GM23338 (cell line): ENCODE data around the gene C15orf62. TPM values are rescaled to one million over a fixed set of nuclear protein-coding genes. Genes with fewer than 3 reads are reported as not detected.

ENCODE experiments used
- ATAC-seq: fragments of 200-7000 bp; cut with Tn5 transposase; 3 replicates; pipeline ENCODE4 v1.9.1; 2020
- DNase-seq: peaks from one replicate; pipeline ENCODE4 v3.0.0-alpha.2; 2015; ENCODE audit warnings: low spot score
- H2AFZ ChIP-seq: fragments of 200-600 bp; sonication (generic); 2 replicates; pipeline ENCODE4 v1.8.0; 2016; ENCODE audit warnings: antibody characterized with exemption, mild to moderate bottlenecking, moderate library complexity
- H3F3A ChIP-seq: fragments of 200-600 bp; sonication (generic); replicated peaks from 2 replicates; pipeline ENCODE4 v1.8.0; 2017; ENCODE audit warnings: antibody characterized with exemption, mixed run types, low read depth
- H3K27ac ChIP-seq: fragments of 200-600 bp; sonication (generic); 2 replicates; pipeline ENCODE4 v1.6.1; 2016; ENCODE audit warnings: low read depth
- H3K27me3 ChIP-seq: fragments of 200-600 bp; sonication (generic); 2 replicates; pipeline ENCODE4 v1.8.0; 2016; ENCODE audit warnings: mild to moderate bottlenecking, mixed run types, moderate library complexity; ENCODE audit not compliant: insufficient read depth
- H3K36me3 ChIP-seq: fragments of 200-600 bp; sonication (generic); 2 replicates; pipeline ENCODE4 v1.8.0; 2016; ENCODE audit warnings: mild to moderate bottlenecking; ENCODE audit not compliant: insufficient read depth
- H3K4me1 ChIP-seq: fragments of 200-600 bp; sonication (generic); 2 replicates; pipeline ENCODE4 v1.8.0; 2016; ENCODE audit warnings: mild to moderate bottlenecking, moderate library complexity; ENCODE audit not compliant: insufficient read depth
- H3K4me2 ChIP-seq: fragments of 200-600 bp; sonication (generic); 2 replicates; pipeline ENCODE4 v1.7.1; 2017; ENCODE audit warnings: mixed run types
- H3K4me3 ChIP-seq: fragments of 200-600 bp; sonication (generic); 2 replicates; pipeline ENCODE4 v1.6.1; 2016; ENCODE audit warnings: mixed run types
- H3K79me2 ChIP-seq: fragments of 200-600 bp; sonication (generic); replicated peaks from 2 replicates; pipeline ENCODE4 v1.8.0; 2017; ENCODE audit warnings: mild to moderate bottlenecking; ENCODE audit not compliant: insufficient read depth
- H3K9me2 ChIP-seq: fragments of 200-600 bp; sonication (generic); 2 replicates; pipeline ENCODE4 v1.8.0; 2017; ENCODE audit not compliant: insufficient read depth
- H4K20me1 ChIP-seq: fragments of 200-600 bp; sonication (generic); replicated peaks from 2 replicates; pipeline ENCODE4 v1.8.0; 2017; ENCODE audit warnings: mild to moderate bottlenecking; ENCODE audit not compliant: insufficient read depth
- H3K27ac Mint-ChIP-seq: 2 replicates; pipeline ENCODE4 v1.8.0; 2020; ENCODE audit warnings: inconsistent platforms, mild to moderate bottlenecking, moderate library complexity, mixed read lengths
- H3K27me3 Mint-ChIP-seq: 3 replicates; pipeline ENCODE4 v1.8.0; 2022; ENCODE audit warnings: low read depth, mild to moderate bottlenecking, moderate library complexity, mixed read lengths, inconsistent platforms; ENCODE audit not compliant: insufficient read depth, poor library complexity
- H3K36me3 Mint-ChIP-seq: 3 replicates; pipeline ENCODE4 v1.8.0; 2021; ENCODE audit warnings: low read depth, mild to moderate bottlenecking, inconsistent platforms, moderate library complexity, mixed read lengths
- H3K4me1 Mint-ChIP-seq: 3 replicates; pipeline ENCODE4 v1.8.0; 2020; ENCODE audit warnings: mild to moderate bottlenecking, inconsistent platforms, mixed read lengths
- H3K4me3 Mint-ChIP-seq: 3 replicates; pipeline ENCODE4 v1.8.0; 2021; ENCODE audit warnings: moderate library complexity, mild to moderate bottlenecking, inconsistent platforms, mixed read lengths
- H3K9me3 Mint-ChIP-seq: 3 replicates; pipeline ENCODE4 v1.8.0; 2020; ENCODE audit warnings: moderate library complexity, mild to moderate bottlenecking, inconsistent platforms, mixed read lengths
- CREB1 ChIP-seq: fragments of 250-450 bp; sonication (Bioruptor Pico); IDR thresholded peaks from 2 replicates; pipeline ENCODE4 v1.5.0; 2020; ENCODE audit warnings: low read depth, mild to moderate bottlenecking, moderate library complexity
- EZH2 ChIP-seq: fragments of 200-600 bp; sonication (generic); IDR thresholded peaks from one replicate; pipeline ENCODE4 v1.8.0; 2017; ENCODE audit warnings: antibody characterized with exemption, mild to moderate bottlenecking, low read depth; ENCODE audit not compliant: unreplicated experiment
- EZH2phosphoT487 ChIP-seq: fragments of 200-600 bp; sonication (generic); IDR thresholded peaks from one replicate; pipeline ENCODE4 v1.8.1; 2018; ENCODE audit warnings: antibody characterized with exemption; ENCODE audit not compliant: unreplicated experiment
- JUNB ChIP-seq: IDR thresholded peaks from one replicate; pipeline ENCODE4 v1.6.1; 2016; ENCODE audit warnings: antibody characterized with exemption; ENCODE audit not compliant: unreplicated experiment
- POLR2AphosphoS5 ChIP-seq: IDR thresholded peaks from 2 replicates; pipeline ENCODE4 v1.6.1; 2016; ENCODE audit warnings: antibody characterized with exemption, low read depth
- STAT1 ChIP-seq: IDR thresholded peaks from one replicate; pipeline ENCODE4 v1.6.1; 2016; ENCODE audit warnings: antibody characterized with exemption; ENCODE audit not compliant: unreplicated experiment
- polyA plus RNA-seq: library from polyadenylated mRNA; unstranded; fragments of >200 nt; fragmentation: Nextera tagmentation; extraction: Ambion mirVana; gene quantifications from 2 replicates; pipeline ENCODE4 v1.2.1, GENCODE V29; 2016
- total RNA-seq: library from RNA; depleted of rRNA; stranded (reverse); fragments of >200 nt; shearing (Covaris generic); gene quantifications from 2 replicates; pipeline ENCODE4 v1.2.3, GENCODE V29; 2014
- TF ChIP-seq, protein P1 (sequence below), 2 experiments: fragments of 200-600 bp in 1 of 2; sonication (generic) in 1 of 2; conservative IDR thresholded peaks; 2 replicates each; pipeline versions ENCODE4 v1.5.1 to v1.6.1; 2016 to 2017; ENCODE audit warnings: antibody characterized with exemption in 2 of 2, low read depth in 2 of 2, mild to moderate bottlenecking in 2 of 2, moderate library complexity in 1 of 2
- TF ChIP-seq, protein P2 (sequence below): IDR thresholded peaks from 2 replicates; pipeline ENCODE4 v1.6.1; 2016; ENCODE audit warnings: antibody characterized with exemption

C15orf62 gene
- total and polyA plus RNA-seq, 2 experiments from 2014 or later = 0.16 to 0.80 TPM

DNA sequence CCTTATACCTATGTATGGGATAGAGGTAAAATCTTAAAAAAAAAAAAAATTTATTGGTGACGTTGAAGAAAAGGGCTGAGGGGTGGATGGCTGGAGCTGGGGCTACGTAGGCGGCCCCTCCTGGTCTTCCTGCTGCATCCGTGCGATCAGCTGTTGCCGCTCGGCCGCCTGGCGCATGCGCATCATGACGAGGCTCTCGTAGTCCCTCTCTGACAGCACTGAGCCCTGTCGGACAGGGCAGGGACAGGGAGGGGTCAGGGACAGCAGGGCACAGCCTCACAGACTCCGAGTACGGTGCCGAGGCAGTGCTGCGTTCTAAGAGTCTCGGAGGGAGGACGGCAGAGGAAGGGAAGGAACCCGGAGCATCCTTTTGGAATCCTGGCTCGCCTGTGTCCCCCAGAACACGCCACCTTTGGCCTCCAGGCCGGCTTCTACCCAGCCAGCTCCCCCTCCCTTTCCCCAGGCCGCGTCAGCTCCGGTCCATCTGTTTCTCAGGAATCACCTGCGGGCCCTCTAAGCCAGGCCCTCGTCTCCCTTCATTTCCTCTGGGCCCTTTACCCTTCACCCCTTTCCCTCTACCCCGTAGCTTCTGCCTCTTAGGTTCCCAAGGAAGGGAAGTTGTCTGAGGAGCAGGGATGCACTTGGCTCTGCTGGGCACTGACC, 1.8 kb upstream of the C15orf62 start:
- H3K27ac ChIP-seq = no peak overlapping the region
- H3K9me3 Mint-ChIP-seq = no peaks in the 10 kb centered on the region
- H3K4me2 ChIP-seq = no peak overlapping the region
- H3K4me3 Mint-ChIP-seq = no peak overlapping the region
- no peaks in the 10 kb centered on the region for H3K36me3 Mint-ChIP-seq
- H3K27ac Mint-ChIP-seq = no peak overlapping the region
- peaks cover 25% of the 10 kb centered on the region for H3K27me3 Mint-ChIP-seq
- no peak for DNase-seq
- 0 out of 2 replicates have a peak, but pooled peaks cover 4% of the 10 kb centered on the region for H3K27me3 ChIP-seq
- no peak for TF ChIP-seq CREB1 (CRISPR knock-in tag)
- TF ChIP-seq, protein P1, sequence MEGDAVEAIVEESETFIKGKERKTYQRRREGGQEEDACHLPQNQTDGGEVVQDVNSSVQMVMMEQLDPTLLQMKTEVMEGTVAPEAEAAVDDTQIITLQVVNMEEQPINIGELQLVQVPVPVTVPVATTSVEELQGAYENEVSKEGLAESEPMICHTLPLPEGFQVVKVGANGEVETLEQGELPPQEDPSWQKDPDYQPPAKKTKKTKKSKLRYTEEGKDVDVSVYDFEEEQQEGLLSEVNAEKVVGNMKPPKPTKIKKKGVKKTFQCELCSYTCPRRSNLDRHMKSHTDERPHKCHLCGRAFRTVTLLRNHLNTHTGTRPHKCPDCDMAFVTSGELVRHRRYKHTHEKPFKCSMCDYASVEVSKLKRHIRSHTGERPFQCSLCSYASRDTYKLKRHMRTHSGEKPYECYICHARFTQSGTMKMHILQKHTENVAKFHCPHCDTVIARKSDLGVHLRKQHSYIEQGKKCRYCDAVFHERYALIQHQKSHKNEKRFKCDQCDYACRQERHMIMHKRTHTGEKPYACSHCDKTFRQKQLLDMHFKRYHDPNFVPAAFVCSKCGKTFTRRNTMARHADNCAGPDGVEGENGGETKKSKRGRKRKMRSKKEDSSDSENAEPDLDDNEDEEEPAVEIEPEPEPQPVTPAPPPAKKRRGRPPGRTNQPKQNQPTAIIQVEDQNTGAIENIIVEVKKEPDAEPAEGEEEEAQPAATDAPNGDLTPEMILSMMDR (conservative IDR thresholded peaks at IDR 0.05; ENCODE audit: low read depth in 2 of 2) = no peak
- H3K4me1 ChIP-seq = peaks cover 17% of the 10 kb centered on the region
- H3F3A ChIP-seq = peaks cover 15% of the 10 kb centered on the region
- H4K20me1 ChIP-seq = no peaks in the 10 kb centered on the region
- peaks cover 39% of the 10 kb centered on the region for H3K4me1 Mint-ChIP-seq
- H3K36me3 ChIP-seq = no peaks in the 10 kb centered on the region
- H3K9me2 ChIP-seq = no peaks in the 10 kb centered on the region
- H2AFZ ChIP-seq = no peak overlapping the region
- ATAC-seq = no peak
- no peak overlapping the region for H3K4me3 ChIP-seq
- H3K79me2 ChIP-seq = no peaks in the 10 kb centered on the region

DNA sequence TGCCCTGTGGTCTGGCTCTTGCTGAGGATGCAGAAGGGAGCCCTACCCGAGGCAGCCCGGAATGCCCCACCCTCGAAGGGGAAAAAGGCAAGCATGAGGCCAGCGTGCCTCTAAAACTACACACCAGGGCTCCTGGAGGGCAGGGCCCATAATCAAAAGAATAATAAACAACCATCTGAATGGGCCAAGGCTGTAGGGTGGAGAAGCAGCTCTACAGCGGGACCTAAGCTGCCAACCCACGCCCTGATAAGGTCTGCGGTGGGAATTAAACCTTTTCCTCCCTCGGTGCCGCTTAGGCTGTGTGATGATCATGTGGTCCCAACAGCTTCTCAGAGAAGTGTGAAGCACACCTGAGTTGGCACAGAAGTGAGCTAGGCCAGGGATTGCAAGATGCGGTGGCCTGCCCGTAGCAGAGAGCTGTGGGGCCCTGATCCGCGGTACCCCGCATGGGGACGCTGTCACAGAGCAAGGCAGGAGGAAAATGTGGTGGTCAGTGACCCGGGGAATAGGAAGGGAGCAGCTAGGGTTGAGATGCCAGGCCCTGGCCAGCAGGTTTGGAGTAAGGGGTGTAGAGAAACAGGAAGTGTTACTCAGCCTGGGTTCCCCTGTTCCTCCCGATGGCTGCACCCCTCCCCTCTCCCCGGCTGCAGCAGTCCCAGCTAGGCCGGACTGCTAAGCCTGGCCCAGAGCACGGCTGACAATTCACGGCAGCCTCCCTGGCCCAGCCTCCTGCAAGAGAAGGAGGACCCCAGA, 1.1 kb upstream of the C15orf62 start:
- Histone ChIP-seq H3K9me2 (no peaks in the 10 kb centered on the region), H3K36me3 (no peaks in the 10 kb centered on the region), H3K27ac (no peak overlapping the region), H3K4me2 (no peak overlapping the region), H3F3A (peaks cover 11% of the 10 kb centered on the region), H3K4me1 (peaks cover 15% of the 10 kb centered on the region), H2AFZ (no peak overlapping the region), H4K20me1 (no peaks in the 10 kb centered on the region), H3K79me2 (no peaks in the 10 kb centered on the region), H3K4me3 (no peak overlapping the region), H3K27me3 (no peaks in the 10 kb centered on the region)
- Mint-ChIP-seq H3K9me3 (no peaks in the 10 kb centered on the region), H3K4me3 (no peak overlapping the region; the same call in 2 of the 3 replicates), H3K27ac (no peak overlapping the region), H3K36me3 (no peaks in the 10 kb centered on the region), H3K4me1 (peaks cover 39% of the 10 kb centered on the region), H3K27me3 (peaks cover 18% of the 10 kb centered on the region)
- no peak for TF ChIP-seq JUNB
- no peak for TF ChIP-seq EZH2phosphoT487
- no peak for TF ChIP-seq STAT1
- no peak for TF ChIP-seq EZH2
- TF ChIP-seq, protein P2, sequence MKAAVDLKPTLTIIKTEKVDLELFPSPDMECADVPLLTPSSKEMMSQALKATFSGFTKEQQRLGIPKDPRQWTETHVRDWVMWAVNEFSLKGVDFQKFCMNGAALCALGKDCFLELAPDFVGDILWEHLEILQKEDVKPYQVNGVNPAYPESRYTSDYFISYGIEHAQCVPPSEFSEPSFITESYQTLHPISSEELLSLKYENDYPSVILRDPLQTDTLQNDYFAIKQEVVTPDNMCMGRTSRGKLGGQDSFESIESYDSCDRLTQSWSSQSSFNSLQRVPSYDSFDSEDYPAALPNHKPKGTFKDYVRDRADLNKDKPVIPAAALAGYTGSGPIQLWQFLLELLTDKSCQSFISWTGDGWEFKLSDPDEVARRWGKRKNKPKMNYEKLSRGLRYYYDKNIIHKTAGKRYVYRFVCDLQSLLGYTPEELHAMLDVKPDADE = no peak
- TF ChIP-seq POLR2AphosphoS5 = no peak
- ATAC-seq (no peak), DNase-seq (no peak)
